Measurements from ENCODE around the gene SCAPER.
A peak's percentile ranks its signal among the peaks of the same experiment; 100 is the strongest.

Gene SCAPER

GRCh38 chr15:76345583-76345879 is 559.6 kb downstream of the SCAPER start (continued):
- TF ChIP-seq ZNF416 (tag by site-specific recombination; IDR thresholded peaks at IDR 0.05) (no peak), ZNF362 (tag by site-specific recombination; IDR thresholded peaks at IDR 0.05) (no peak), ZNF302 (tag by site-specific recombination; IDR thresholded peaks at IDR 0.05; ENCODE audit: low read depth) (no peak), ZSCAN18 (tag by site-specific recombination; IDR thresholded peaks at IDR 0.05) (no peak), ZNF132 (tag by site-specific recombination; IDR thresholded peaks at IDR 0.05; ENCODE audit: borderline replicate concordance) (no peak), ZBTB26 (tag by site-specific recombination; optimal IDR thresholded peaks at IDR 0.05) (no peak), ZNF776 (tag by site-specific recombination; IDR thresholded peaks at IDR 0.05; ENCODE audit: borderline replicate concordance) (no peak), HIC1 (tag by site-specific recombination; IDR thresholded peaks at IDR 0.05) (0 out of 2 replicates have a peak, but pooled peaks have one; percentile 50), ZNF48 (tag by site-specific recombination; IDR thresholded peaks at IDR 0.05) (no peak), ZSCAN30 (tag by site-specific recombination; IDR thresholded peaks at IDR 0.05) (no peak), ZNF791 (tag by site-specific recombination; IDR thresholded peaks at IDR 0.05) (no peak), TRIM28 (IDR thresholded peaks at IDR 0.05; ENCODE audit: borderline replicate concordance, low read length) (0 out of 2 replicates have a peak, but pooled peaks have one; percentile 17), KLF9 (tag by site-specific recombination; IDR thresholded peaks at IDR 0.05; ENCODE audit: low read depth) (no peak)

GRCh38 chr15:76344893-76345582 is 560.1 kb downstream of the SCAPER start:
- Histone ChIP-seq H3K9me3 (ENCODE audit: control insufficient read depth, insufficient read depth, low read depth, low read length) (no peaks in the 10 kb centered on the region), H3K36me3 (ENCODE audit: control insufficient read depth in 2 of 2, insufficient read depth in 1 of 2, low read length in 2 of 2) (peaks cover 0 to 31% of the 10 kb centered on the region in 2 experiments; a peak in 1 of 3 replicates), H3K4me1 (ENCODE audit: control insufficient read depth, insufficient read depth, low read length) (peaks cover 39% of the 10 kb centered on the region), H3K27ac (ENCODE audit: extremely low read depth, low read depth, low read length) (peak overlapping the region; percentile 86; the same call in 1 of the 2 replicates), H3K4me3 (ENCODE audit: low read depth, low read length) (no peak overlapping the region)
- ChIA-PET CTCF (interaction anchor here (0.6 to 1.7 kb wide), 8 partner anchors 9 to 111 kb away, joined by 3 to 9 read pairs (median 3); partner anchors contain the start of gene ISL2), POLR2A (interaction anchor here (0.6 to 6.2 kb wide), 9 partner anchors 8 to 65 kb away, joined by 3 to 134 read pairs (median 3); partner anchors contain the start of genes ETFA and ISL2)
- TF ChIP-seq FEZF1 (tag by site-specific recombination; IDR thresholded peaks at IDR 0.05) (peak; percentile 20; the same call in 1 of the 2 replicates), ZSCAN5A (tag by site-specific recombination; IDR thresholded peaks at IDR 0.05) (no peak), ZNF654 (tag by site-specific recombination; IDR thresholded peaks at IDR 0.05; ENCODE audit: low read depth) (no peak), GFI1B (tag by site-specific recombination; IDR thresholded peaks at IDR 0.05) (peak; percentile 82; the same call in 1 of the 2 replicates), ZNF223 (tag by site-specific recombination; IDR thresholded peaks at IDR 0.05) (no peak), PBX3 (CRISPR knock-in tag; IDR thresholded peaks at IDR 0.05) (no peak), ZNF148 (tag by site-specific recombination; IDR thresholded peaks at IDR 0.05; ENCODE audit: borderline replicate concordance) (no peak), ZNF645 (tag by site-specific recombination; IDR thresholded peaks at IDR 0.05) (no peak), ZBTB6 (tag by site-specific recombination; IDR thresholded peaks at IDR 0.05) (no peak)

All from HEK293 (cell line).